ENCODE data around the gene TNFRSF13B. TPM values are rescaled to one million over a fixed set of nuclear protein-coding genes. Genes with fewer than 3 reads are reported as not detected.

Gene TNFRSF13B
- total RNA-seq, result not detected

- Histone ChIP-seq H3K27me3 (no peaks in the 10 kb centered on the region), H3K27ac (no peak within 1 kb of the TSS), H3K4me3 (no peak within 1 kb of the TSS), H3K9me3 (no peaks in the 10 kb centered on the region), H3K36me3 (no peaks in the 10 kb centered on the region), H3K4me1 (no peaks in the 10 kb centered on the region)
- DNase-seq (ENCODE audit: low spot score), result no peak
- TF ChIP-seq CTCF (IDR thresholded peaks at IDR 0.05), result no peak
Observed at GRCh38 chr17:16971458-16972338, at the start of gene TNFRSF13B. Gene TNFRSF13B (minus strand): TSS chr17:16972118. CDS start chr17:16972075, 43 bp downstream.

GRCh38 chr17:17021194-17021863 lies 49.4 kb upstream of the TNFRSF13B start:
- no peak for TF ChIP-seq CTCF (IDR thresholded peaks at IDR 0.05)
- Histone ChIP-seq H3K36me3 (no peaks in the 10 kb centered on the region), H3K4me3 (peak overlapping the region in 1 of 2 donors; percentile 0), H3K27ac (peak overlapping the region; percentile 64 to 65), H3K27me3 (no peaks in the 10 kb centered on the region), H3K9me3 (no peaks in the 10 kb centered on the region), H3K4me1 (peaks cover 0 to 30% of the 10 kb centered on the region in 2 donors)
- DNase-seq (ENCODE audit: low spot score), result peak; percentile 86

GRCh38 chr17:17020821-17021193 lies 48.9 kb upstream of the TNFRSF13B start:
- TF ChIP-seq CTCF (IDR thresholded peaks at IDR 0.05), result no peak
- no peaks in the 10 kb centered on the region for H3K27me3 ChIP-seq
- no peaks in the 10 kb centered on the region for H3K9me3 ChIP-seq
- peak overlapping the region; percentile 64 to 65 for H3K27ac ChIP-seq
- no peak for DNase-seq (ENCODE audit: low spot score)
- no peaks in the 10 kb centered on the region for H3K36me3 ChIP-seq
- H3K4me1 ChIP-seq, result peaks cover 0 to 30% of the 10 kb centered on the region in 2 donors
- peak overlapping the region in 1 of 2 donors; percentile 0 for H3K4me3 ChIP-seq

GRCh38 chr17:17019891-17020456 lies 48.1 kb upstream of the TNFRSF13B start:
- DNase-seq (ENCODE audit: low spot score), result no peak
- no peak for TF ChIP-seq CTCF (IDR thresholded peaks at IDR 0.05)
- Histone ChIP-seq H3K27me3 (no peaks in the 10 kb centered on the region), H3K4me1 (peaks cover 0 to 23% of the 10 kb centered on the region in 2 donors), H3K4me3 (no peak overlapping the region), H3K27ac (no peak overlapping the region), H3K36me3 (no peaks in the 10 kb centered on the region), H3K9me3 (no peaks in the 10 kb centered on the region)

- Histone ChIP-seq H3K4me1 (peaks cover 0 to 21% of the 10 kb centered on the region in 2 donors), H3K27ac (no peak overlapping the region), H3K27me3 (no peaks in the 10 kb centered on the region), H3K9me3 (no peaks in the 10 kb centered on the region), H3K36me3 (no peaks in the 10 kb centered on the region), H3K4me3 (no peak overlapping the region)
- no peak for TF ChIP-seq CTCF (IDR thresholded peaks at IDR 0.05)
- DNase-seq (ENCODE audit: low spot score), result no peak
Observed at GRCh38 chr17:17019430-17019762, 47.5 kb upstream of the TNFRSF13B start.
